ENCODE data around the gene FAM50A.

FAM50A gene

DNA sequence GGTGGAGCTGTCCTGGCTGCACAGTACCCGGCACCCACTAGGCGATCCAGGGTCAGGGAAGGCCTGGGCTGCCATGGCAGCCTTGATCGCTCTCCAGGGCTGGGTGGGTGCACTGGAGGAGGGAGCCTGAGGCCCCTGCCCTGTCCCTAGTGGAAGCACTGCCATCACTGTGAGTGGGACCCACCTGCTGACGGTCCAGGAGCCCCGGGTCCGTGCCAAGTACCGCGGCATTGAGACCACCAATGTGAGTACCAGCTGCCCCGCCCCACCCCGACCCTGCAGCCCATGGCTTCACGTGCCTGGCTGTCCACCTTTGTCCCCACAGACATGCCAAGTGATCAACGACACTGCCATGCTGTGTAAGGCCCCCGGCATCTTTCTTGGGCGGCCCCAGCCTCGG is 23.0 kb downstream of the FAM50A start:
- DNase-seq, result no peak

DNA sequence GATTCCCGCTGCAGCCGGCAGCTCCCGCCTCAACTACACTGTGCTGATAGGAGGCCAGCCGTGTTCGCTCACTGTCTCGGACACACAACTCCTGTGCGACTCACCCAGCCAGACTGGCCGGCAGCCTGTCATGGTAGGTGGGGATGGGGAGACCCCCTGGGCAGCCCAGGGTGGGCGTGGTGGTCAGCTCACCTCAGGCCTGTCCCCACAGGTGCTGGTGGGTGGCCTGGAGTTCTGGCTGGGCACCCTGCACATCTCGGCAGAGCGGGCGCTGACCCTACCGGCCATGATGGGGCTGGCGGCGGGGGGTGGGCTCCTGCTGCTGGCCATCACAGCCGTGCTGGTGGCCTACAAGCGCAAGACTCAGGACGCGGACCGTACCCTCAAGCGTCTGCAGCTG is 23.6 kb downstream of the FAM50A start:
- DNase-seq, result no peak

DNA sequence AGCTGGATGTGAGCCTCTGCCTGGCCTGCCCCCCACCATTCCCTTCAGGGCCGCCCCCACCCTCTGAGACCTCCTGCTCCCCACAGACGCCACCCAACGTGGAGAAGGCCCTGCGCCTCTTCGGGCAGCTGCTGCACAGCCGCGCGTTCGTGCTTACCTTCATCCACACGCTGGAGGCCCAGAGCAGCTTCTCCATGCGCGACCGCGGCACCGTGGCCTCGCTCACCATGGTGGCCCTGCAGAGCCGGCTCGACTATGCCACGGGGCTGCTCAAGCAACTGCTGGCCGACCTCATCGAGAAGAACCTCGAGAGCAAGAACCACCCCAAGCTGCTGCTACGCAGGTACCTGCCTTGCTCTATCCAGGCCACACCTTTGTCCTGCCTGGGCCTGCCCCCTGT is 24.3 kb downstream of the FAM50A start:
- no peak for DNase-seq

DNA sequence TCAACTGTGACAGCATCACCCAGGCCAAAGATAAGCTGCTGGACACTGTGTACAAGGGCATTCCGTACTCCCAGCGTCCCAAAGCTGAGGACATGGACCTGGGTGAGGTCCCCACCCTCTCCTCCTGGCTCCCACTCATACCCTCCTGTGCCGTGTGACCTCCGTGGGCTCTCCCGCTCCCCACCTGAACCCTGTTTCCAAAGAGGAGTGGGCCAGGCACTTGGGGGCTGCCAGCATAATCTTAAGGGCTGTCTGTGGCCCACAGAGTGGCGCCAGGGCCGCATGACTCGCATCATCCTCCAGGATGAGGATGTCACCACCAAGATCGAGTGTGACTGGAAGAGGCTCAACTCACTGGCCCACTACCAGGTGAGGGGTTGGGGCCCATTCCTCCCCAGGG is 25.2 kb downstream of the FAM50A start:
- no peak for DNase-seq

DNA sequence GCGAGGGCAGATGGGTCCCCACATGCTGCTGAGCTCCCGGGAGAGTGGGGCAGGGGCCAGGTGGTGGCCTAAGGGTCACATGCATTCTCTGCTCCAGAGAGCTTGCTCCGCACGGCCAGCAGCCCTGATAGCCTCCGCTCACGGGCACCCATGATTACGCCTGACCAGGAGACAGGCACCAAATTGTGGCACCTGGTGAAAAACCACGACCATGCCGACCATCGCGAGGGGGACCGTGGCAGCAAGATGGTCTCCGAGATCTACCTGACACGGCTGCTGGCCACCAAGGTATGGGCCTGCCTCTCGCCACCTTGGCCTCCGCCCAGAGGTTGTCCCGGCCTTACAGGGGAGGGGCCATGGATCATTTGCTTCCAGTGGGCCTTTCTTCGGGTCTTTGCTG is 25.9 kb downstream of the FAM50A start:
- no peak for DNase-seq

DNA sequence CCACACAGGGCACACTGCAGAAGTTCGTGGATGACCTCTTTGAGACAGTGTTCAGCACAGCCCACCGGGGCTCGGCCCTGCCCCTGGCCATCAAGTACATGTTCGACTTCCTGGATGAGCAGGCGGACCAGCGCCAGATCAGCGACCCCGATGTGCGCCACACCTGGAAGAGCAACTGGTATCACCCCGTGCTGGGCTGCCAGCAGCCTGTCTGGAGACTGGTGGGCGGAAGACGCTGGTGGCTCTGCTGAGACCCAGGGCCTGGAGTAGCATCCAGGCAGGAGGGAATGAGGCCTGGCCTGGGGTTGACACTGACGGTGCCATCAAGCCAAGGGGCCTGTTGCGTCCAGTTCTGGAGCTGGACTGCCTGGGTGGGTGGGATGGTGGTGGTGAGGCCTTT is 26.5 kb downstream of the FAM50A start:
- DNase-seq, result no peak

DNA sequence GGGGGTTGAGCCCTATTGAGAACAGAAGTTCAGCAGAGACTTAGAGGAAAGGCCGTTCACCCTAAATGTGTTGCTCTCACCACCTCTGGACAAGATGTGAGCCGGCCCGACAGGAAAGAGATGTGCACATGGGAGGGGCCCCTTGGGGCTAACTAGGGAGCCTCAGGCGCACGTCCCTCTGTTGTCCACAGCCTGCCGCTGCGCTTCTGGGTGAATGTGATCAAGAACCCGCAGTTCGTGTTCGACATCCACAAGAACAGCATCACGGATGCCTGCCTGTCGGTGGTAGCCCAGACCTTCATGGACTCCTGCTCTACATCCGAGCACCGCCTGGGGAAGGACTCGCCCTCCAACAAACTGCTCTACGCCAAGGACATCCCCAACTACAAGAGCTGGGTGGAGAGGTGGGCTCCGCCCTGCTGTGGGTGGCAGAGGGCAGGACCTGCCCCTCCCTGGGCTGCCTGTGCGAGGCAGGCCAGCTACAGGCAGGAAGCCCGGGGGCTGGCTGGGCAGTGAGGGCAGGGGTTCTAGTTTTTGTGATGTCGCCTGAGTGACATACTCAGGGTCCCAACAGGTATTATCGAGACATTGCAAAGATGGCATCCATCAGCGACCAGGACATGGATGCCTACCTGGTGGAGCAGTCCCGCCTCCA is 27.1 kb downstream of the FAM50A start:
- DNase-seq, result no peak

DNA sequence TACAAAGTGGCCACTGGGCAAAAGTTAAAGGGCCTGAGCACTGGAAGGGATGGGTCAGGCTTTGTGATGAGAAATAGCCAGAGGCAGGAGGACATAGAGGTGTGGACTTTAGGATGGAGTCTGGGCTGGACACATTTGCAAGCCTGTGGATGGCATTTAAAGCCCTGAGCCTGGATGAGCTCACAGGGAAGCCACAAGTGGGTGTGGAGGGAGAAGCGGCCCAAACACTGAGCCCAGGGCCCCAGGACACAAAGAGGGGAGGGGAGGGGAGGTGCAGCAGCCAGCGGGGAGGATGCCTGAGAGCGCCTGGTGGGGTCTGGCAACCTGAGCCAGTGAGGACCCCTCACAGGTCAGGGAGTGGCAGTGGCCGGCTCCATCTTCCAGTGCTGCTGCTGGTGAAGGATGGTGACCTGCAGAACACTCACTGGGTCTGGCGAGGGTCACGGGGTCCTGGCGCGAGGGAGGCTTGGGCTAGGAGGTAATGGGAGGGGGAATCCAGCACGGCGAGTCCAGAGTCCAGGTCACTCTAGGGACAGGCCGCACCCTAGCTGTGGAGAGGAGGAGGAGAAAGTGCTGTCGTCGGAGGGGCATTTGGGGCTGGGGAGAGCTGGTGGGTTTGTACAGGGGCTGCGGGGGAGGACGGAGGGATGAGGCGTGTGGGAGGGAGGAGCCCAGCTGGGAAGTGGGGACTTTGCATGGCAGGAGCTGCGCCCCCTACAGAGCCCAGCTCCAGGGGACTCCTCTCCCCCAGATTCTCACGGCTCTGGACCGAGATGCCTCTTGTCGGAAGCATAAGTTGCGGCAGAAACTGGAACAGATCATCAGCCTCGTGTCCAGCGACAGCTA is 28.1 kb downstream of the FAM50A start:
- no peak for DNase-seq

DNA sequence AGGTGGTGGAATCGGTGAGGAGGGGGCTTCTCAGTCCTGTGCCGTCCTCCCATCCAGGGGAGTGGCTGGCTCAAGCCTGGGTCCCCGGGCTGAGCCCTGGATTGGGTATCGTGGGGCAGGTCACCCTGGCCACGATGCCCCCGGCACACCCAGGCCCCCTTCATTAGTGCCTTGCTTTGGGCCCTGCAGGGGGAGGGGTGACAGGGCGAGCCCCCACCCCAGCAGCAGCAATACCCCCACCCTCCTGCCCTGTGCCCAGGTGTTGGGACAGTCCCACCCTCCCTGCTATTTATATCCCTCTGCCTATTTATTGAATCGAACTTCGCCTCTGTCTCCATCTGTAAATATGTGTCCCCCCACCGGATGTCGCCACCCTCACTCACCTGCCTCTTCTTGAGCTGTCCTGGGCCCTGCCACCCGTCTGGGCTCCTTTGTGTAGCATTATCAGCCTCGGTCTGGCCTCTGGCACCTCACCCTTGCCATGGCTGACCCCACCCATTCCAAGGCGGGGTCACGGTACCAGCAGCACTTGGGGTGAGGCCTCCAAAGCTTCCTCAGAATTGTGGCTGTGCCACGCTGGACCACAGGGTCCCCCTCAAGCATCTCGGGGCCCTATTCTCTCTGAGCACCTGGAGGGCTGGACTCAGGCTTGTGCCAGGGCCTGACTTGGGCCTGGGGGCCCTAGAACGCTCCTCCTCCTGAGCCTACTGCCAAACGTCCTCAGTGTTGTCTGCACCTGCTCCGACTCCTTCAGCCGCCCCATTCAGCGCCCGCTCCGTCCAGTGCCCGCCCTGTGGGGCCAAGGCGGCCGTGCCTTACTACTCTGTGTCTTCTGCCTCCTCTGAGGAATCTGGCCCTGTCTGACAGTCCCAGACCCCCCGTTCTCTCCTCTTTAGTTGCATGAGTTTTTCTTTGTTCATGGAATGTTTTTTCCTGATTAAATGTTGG is 29.0 kb downstream of the FAM50A start:
- no peak for DNase-seq

DNA sequence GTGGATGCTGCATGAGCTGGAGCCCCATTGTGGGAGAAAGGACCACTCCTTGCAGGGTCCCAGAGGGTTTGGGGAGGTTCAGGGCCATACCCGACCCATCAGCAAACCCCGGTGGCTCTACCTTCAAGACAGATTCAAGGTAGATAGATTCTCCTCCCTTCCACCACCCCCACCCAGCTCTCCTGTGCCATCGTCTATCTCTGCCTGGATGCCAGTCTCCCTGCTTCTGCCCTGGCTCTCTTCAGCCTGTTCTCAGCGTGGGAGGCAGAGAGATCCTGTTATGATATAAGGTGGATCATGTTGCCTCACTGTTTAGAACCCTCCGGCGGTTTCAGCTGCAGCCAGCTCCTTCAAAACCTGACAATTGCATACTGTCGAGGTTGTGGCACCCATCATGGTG is 29.7 kb downstream of the FAM50A start:
- DNase-seq, result no peak

DNA sequence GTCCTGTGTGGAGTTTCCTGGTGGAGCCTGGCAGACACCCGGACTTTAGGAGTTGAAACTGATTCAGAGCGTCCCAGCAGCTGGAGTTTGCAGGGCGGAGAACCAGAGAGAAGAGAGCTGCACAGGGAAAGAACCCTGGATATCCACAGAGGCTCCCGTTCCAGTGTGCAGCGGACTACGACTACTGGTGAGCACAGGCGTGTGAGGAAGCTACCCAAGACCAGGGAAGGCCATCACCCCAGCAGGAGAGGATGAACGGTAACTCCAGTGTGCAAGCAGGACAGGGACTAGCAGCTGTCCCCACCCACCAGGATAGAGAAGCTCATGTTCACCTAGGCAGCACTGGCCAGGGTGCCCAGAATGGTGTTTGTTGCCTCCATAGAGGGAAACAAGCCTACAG is 32.9 kb downstream of the FAM50A start:
- DNase-seq, result no peak

DNA sequence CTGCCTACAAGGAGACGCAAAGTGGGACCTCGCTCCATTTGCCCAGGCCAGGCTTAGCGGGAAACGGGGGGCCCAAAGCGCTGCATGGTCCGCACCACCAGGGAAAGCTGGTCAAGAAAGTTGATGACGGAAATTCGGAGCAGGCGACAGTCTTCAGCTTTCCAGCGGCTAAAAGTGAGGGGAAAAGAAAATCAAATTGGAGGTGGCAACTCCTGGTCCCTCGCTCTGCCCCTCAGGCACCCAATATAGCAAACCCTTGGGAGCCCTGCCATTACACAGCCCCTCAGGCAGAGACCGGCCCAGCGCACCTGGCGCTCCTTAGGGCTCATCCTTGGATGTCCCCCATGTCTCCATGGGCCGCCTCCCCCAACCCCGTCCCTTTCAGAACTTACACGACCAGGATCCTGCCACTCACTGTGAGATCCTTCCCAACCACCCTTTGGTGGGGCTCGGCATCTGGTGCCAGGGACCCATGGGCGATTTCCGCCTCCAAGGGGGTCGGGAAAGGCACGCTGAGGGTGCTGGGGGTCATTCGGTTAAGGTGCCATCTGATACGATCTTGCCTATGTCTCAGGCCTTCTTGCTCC is 34.0 kb downstream of the FAM50A start:
- no peak for DNase-seq

DNA sequence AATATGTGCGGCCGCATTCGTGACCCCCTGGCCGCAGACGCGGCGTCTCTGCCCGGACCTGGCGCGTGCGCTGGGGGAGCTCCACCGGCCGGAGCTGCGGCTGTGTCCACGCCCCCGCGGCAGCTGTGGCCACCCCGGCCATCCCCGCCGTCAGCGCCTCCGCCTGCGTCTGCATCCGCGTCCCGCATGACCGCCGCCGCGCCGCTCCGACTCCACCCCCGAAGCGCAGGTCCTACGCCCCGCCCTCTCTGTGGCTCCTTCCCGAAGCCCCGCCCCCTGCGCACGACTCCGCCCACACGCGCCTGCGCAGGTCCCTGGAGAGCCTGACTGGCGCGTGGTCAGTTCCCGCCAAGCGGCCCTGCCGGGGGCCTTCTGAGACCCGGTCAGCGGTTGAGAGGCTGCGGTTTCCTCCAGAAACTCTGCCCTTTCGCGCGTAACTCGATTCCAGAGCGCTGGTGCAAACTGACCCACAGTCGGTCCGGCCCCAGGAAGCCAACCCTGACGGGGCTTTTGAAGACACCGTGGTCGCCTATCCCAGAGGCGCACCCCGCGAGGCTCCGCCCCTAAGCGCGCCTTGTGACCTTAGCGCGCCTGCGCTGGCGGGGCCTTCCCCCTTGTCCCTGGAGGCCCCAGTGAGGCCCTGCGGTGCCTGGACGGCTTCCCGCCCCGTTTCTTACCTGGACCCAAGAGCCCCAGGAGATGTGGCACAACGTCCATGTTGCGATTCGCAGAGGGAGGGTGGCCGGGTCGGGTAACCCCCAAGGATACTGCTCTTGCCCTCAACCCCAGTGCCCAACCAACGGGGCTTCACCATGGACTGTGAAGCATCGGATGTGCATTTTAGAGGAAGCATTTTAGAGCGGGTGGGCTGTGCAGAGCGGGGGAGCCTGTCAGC is 35.0 kb downstream of the FAM50A start, which contains the start of gene LAGE3:
Gene LAGE3, minus strand, starts transcription at position 554 of the 895 bp plus-strand sequence. Its CDS starts 366 bp downstream, at position 188.
- peak; percentile 88 for DNase-seq

DNA sequence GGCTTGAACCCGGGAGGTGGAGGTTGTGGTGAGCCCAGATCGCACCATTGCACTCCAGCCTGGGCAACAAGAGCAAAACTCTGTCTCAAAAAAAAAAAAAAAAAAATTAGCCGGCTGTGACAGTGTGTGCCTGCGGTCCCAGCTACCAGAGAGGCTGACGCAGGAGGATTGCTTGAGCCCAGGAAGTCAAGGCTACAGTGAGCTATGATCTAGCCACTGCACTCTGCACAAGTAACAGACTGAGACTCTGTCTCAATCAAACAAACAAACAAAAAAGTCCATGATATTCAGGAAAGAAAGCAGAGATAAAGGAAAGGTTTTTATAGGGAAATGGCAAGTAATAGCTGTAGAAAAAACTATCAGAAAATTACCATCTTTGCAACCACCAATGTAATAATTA is 37.3 kb downstream of the FAM50A start:
- no peak for DNase-seq

DNA sequence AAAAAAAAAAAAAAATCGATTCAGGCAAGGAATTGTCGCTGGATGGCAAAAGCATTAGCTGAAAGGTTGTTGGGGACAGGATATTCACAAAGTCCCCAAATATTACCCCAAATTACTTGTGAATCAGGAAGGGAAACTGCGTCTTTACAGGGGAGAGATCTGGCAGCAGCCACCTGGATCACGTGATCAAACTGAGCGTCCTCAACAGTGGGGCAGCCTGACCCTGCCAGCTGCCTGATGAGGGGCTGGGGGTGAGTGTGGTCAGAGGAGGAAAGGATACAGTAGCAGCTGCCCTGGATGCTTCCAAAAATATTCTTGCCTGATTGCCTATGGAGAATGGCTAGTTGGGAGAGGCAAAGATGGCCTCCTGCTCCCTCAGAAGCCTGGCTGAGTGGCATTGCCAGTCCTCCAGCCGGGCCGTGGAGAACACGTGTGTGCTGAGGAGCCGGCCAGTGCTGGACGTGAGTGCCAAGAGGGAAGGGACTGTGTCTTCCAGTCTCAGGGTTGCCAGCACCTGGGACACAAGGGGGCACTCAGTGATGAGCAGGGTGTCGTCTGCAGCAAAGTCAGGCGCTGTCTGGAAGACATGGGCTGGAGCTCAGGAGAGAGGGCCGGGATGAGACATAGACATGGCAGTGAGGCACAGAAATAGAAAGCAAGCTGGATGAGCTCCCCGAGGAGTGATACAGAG is 38.1 kb downstream of the FAM50A start:
- DNase-seq, result no peak

DNA sequence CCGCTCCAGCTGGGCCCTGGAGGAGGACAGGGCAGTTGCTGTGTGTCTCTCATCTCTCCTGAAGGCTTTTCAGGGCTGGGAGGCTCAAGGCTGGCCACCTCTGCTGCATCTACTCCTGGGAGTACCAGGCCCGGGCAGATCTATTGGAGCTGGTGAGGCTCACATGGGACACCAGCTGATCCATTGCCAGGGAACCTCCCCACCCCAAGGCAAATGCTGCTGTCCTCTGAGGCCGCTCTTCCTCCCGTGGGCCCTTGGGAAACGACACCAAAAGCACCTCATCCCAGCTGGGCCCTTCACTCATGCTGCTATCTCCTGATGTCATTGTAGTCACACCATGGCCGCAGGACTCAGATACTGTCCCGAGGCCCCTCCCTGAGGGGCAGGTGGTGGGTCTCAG is 38.8 kb downstream of the FAM50A start:
- DNase-seq, result no peak

DNA sequence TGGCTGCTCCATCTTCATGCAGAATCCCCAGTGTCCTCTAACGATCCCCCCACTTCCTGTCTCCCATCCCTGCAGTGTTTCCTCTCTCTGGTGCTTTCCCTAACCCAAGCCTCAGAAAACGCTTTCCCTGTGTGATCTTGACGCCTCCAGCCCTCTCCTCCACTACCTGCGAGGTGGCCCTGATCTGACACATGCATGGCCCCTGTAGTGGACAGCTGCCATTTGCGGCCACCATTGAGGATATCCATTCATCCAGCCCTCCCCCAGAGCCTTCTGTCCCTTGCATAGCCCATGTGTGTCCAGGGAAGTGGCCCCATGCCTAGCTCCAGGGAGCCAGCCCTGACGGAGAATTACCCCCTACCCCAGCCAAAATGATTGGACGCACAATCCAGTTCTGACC is 39.4 kb downstream of the FAM50A start:
- no peak for DNase-seq

DNA sequence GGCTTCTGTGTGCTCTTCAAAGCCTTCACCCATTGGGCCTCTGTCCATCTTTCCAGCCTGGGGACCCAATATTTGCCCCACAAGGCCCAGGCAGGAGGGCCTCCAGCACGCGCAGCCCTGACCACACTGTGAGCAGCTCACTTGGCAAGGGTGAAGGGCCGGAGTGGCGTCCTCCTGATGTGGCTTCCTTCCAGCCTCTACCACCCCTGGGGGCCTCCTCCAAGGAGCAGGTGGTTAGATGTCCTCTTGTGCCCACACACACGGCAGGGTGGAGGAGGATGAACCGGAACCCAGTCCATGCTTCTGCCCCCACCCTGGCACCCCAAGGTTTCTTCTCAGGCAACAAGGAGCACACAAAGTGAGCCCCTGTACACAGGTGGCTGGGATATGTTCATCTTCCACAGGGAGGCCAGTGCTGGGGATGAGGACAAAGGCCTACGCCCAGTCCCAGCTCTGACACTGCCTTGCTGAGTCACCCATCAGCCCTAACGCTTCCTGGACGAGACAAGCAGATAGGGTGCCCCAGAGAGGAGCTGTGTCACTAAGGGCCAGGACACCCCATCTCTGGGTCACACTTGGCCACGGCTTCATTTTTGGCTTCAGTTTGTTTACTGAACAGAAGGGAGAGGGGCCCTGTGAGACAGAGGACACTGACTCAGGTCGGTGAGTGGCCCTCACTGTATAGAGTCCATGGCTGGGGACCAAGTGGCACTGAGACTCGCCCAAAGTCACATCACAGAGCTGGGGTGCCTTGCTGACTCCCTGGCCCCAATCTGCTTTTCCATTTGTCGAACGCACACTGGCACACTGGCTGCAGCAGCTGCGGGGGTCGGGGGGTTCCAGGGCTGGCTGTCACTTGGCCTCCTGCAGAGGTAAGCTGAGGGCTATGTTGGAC is 40.6 kb downstream of the FAM50A start:
- no peak for DNase-seq

DNA sequence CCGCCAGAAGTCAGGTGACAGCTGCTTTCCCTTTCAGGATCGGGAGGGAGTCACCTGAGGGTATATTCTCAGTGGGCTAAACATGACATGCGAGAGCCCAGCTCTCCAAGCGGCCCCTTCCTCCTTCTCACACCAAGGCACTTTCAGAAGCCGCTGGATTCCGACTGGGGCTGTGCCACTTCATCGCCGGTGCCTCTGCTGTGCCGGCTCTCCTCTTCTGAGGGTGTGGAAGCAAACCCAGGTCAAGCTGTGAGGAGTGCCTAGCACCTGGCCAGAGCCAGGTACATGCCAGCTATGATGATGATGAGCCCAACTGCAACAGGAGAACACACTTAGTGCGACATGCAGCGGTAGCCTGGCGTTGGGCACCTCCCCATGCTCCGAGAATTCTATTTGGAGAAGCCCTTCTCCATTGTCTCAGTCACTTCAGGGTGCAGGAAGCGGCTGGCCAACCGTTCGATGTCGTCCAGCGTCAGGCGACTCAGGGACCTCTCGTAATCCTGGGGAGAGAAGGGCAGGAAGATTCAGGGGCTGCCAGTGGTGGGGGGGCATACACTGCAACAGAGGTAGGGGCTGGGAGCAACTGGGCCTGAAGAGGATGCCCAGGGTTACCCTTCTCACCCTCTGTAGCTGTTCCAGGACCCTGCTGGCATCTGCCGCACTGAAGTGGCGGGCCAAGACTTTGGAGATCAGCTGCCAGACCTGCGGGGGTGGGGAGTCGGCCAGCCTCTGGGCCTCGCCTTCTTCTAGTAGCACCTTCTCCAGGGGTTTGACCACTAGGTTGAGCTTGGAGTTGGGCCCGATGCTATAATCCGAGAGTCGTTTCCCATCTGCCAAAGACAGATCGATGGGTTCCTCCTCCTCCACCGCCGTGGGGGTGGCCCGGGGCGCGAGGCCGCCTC is 41.5 kb downstream of the FAM50A start:
- DNase-seq, result no peak

All from NCI-H748 treated with DMSO at 0.1 percent for 48 hours (cell line).